A673 (cell line): ENCODE results near the gene ZYG11B. TPM values are rescaled to one million over a fixed set of nuclear protein-coding genes. Genes with fewer than 3 reads are reported as not detected.
"Not testable (repeated sequence)": the region's sequence is repeated elsewhere in the genome, so short reads cannot be mapped to it uniquely, and the experiment has no call there.

Experiments used
- BruUV-seq: library from RNA; stranded (reverse); fragments of 400-500 nt; replicated peaks from 2 replicates; lab custom pipeline; 2021; lab: Mats Ljungman, UMichigan
- CTCF ChIA-PET: fragments of 300-600 bp; sonication (Branson Sonifier 250); formaldehyde crosslinking; loops from one replicate; lab custom pipeline; 2022; ENCODE audit warnings: antibody characterized with exemption; lab: Charles Lee
- POLR2A ChIA-PET: fragments of 300-600 bp; sonication (Branson Sonifier 250); formaldehyde crosslinking; loops from one replicate; lab custom pipeline; 2022; ENCODE audit warnings: antibody characterized with exemption; ENCODE audit not compliant: low non-redundant PET; lab: Charles Lee
- DNase-seq: peaks from one replicate; pipeline ENCODE4 v3.0.0-alpha.2; 2015; ENCODE audit warnings: low spot score
- H3K27ac ChIP-seq: fragments of 200-600 bp; sonication (generic); 2 replicates; pipeline ENCODE4 v1.5.1; 2016; ENCODE audit warnings: mixed run types, low read depth, mild to moderate bottlenecking, mixed read lengths, antibody characterized with exemption, low read length; ENCODE audit not compliant: poor library complexity, severe bottlenecking
- H3K27me3 ChIP-seq: fragments of 200-600 bp; sonication (generic); replicated peaks from 2 replicates; pipeline ENCODE4 v1.6.1; 2017; ENCODE audit warnings: mixed run types, low read depth, mild to moderate bottlenecking, mixed read lengths, antibody characterized with exemption, low read length; ENCODE audit not compliant: insufficient read depth, poor library complexity
- H3K36me3 ChIP-seq: fragments of 200-600 bp; sonication (generic); 2 replicates; pipeline ENCODE4 v1.6.1; 2016; ENCODE audit warnings: mixed run types, mild to moderate bottlenecking, mixed read lengths, antibody characterized with exemption, low read length; ENCODE audit not compliant: insufficient read depth, poor library complexity, severe bottlenecking
- H3K4me1 ChIP-seq: fragments of 200-600 bp; sonication (generic); 2 replicates; pipeline ENCODE4 v1.6.1; 2017; ENCODE audit warnings: mixed run types, mild to moderate bottlenecking, mixed read lengths, antibody characterized with exemption, low read length; ENCODE audit not compliant: insufficient read depth, poor library complexity, severe bottlenecking
- H3K4me3 ChIP-seq: fragments of 200-600 bp; sonication (generic); 2 replicates; pipeline ENCODE4 v1.5.1; 2016; ENCODE audit warnings: low read depth, mixed run types, mild to moderate bottlenecking, mixed read lengths, low read length; ENCODE audit not compliant: poor library complexity, severe bottlenecking
- H3K9me3 ChIP-seq: fragments of 200-600 bp; sonication (generic); 2 replicates; pipeline ENCODE4 v1.6.1; 2016; ENCODE audit warnings: mixed run types, low read depth, mild to moderate bottlenecking, mixed read lengths, antibody characterized with exemption, low read length; ENCODE audit not compliant: poor library complexity, severe bottlenecking
- EZH2 ChIP-seq: fragments of 200-600 bp; sonication (generic); IDR thresholded peaks from 2 replicates; pipeline ENCODE4 v1.6.1; 2017; ENCODE audit warnings: borderline replicate concordance, low read depth, mild to moderate bottlenecking, mixed read lengths, antibody characterized with exemption, low read length; ENCODE audit not compliant: poor library complexity, severe bottlenecking
- intact Hi-C: fragments of 100-400 bp; cut with micrococcal nuclease; formaldehyde crosslinking; loops from one replicate; pipeline ENCODE4 v1.10.0; 2022; ENCODE audit not compliant: unreplicated experiment
- total RNA-seq: library from RNA; stranded (reverse); gene quantifications from 2 replicates; pipeline ENCODE4 v1.2.3, GENCODE V29; 2021
- TF ChIP-seq, protein P1 (sequence below): fragments of 300-800, 200-600 bp; sonication (generic); conservative IDR thresholded peaks from 2 replicates; pipeline ENCODE4 v1.5.1; 2017; ENCODE audit warnings: low read depth, mild to moderate bottlenecking, antibody characterized with exemption, low read length, moderate library complexity, mixed read lengths

ZYG11B gene
- total RNA-seq, 1 experiment from 2014 or later = 23.1 TPM

DNA sequence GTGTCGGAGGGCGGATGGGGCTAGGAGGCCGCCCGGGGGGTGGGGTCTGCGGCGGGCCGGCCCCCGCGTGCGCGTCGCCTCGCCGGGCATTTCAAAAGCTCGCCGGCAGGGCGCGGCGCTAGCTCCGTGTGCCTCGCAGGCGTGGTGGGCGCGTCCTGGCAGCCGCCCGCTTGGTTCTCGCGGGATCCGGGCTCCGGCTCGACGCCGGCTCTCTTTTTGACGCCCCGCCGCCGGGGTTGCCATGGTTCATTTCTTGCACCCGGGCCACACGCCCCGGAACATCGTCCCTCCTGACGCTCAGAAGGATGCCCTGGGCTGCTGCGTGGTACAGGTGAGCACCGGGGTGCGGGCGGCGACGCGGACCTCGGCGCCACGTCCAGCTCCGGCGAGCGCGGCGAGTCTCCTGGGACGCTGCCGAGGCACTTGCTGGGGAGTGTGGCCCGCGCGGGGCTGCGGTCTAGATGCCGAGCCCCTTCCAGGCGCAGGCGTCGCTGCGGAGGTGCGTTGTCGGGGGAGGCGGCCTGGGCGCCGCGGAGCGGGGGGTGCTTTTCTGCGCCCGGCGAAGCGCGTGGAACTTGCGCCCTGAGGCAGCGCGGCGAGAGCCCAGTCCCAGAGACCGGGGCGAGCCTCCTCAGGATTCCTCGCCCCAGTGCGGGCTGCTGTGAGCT is 116.5 kb downstream of the ZYG11B start, which contains the start of gene ZYG11A:
ZYG11A (plus strand) TSS at position 118 of the 668 bp plus-strand sequence; CDS start at position 242, 124 bp downstream.
- H3K9me3 ChIP-seq = no peaks in the 10 kb centered on the region
- POLR2A ChIA-PET = no interaction called here
- CTCF ChIA-PET = no interaction called here
- BruUV-seq = no TSS peak
- no peaks in the 10 kb centered on the region for H3K36me3 ChIP-seq
- peaks cover 6% of the 10 kb centered on the region for H3K4me1 ChIP-seq
- H3K4me3 ChIP-seq = peak within 1 kb of the TSS; percentile 32
- H3K27ac ChIP-seq = no peak within 1 kb of the TSS
- DNase-seq = peak; percentile 87
- TF ChIP-seq, protein P1, sequence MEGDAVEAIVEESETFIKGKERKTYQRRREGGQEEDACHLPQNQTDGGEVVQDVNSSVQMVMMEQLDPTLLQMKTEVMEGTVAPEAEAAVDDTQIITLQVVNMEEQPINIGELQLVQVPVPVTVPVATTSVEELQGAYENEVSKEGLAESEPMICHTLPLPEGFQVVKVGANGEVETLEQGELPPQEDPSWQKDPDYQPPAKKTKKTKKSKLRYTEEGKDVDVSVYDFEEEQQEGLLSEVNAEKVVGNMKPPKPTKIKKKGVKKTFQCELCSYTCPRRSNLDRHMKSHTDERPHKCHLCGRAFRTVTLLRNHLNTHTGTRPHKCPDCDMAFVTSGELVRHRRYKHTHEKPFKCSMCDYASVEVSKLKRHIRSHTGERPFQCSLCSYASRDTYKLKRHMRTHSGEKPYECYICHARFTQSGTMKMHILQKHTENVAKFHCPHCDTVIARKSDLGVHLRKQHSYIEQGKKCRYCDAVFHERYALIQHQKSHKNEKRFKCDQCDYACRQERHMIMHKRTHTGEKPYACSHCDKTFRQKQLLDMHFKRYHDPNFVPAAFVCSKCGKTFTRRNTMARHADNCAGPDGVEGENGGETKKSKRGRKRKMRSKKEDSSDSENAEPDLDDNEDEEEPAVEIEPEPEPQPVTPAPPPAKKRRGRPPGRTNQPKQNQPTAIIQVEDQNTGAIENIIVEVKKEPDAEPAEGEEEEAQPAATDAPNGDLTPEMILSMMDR = 0 out of 2 replicates have a peak, but pooled peaks have one; percentile 19
- TF ChIP-seq EZH2 = no peak
- H3K27me3 ChIP-seq = peaks cover 13% of the 10 kb centered on the region
- intact Hi-C loops = loop anchor here (10.0 kb wide), 1 partner anchor 342 kb away; no protein-coding TSS in a partner anchor

DNA sequence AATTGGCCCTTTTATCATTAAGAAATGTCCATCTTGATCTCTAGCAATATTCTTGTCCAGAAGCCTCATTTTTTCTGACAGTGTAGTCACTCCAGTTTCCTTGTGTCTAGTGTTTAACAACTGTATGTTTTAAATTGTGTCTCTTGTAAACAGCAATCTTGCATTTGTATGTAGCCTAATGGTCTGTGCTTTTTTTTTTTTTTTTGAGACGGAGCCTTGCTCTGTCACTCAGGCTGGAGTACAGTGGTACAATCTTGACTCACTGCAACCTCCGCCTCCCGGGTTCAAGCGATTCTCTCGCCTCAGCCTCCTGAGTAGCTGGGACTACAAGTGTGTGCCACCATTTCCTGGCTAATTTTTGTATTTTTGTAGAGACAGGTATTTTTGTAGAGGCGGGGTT is 118.9 kb downstream of the ZYG11B start:
- POLR2A ChIA-PET, DNase-seq, H3K27ac ChIP-seq, H3K4me3 ChIP-seq, H3K9me3 ChIP-seq, H3K4me1 ChIP-seq, CTCF ChIA-PET, H3K36me3 ChIP-seq, BruUV-seq: not testable (repeated sequence)
- intact Hi-C loops = loop anchor here (10.0 kb wide), 1 partner anchor 340 kb away; no protein-coding TSS in a partner anchor
- H3K27me3 ChIP-seq = peaks cover 13% of the 10 kb centered on the region

DNA sequence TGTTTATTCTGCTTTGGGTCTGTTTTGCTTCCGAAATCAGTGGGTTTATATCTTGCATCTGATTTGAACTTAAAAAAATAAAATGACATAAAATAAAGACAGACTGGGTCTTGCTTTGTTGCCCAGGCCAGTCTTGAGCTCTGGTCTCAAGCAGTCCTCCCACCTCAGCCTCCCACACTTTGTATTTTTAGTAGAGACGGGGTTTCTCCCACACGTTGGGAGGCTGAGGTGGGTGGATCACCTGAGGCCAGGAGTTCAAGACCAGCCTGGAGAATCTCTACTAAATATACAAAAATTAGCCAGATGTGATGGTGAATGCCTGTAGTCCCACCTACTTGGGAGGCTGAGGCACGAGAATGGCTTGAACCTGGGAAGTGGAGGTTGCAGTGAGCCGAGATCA is 122.2 kb downstream of the ZYG11B start:
- Histone ChIP-seq H3K4me3 (no peak overlapping the region), H3K4me1 (no peaks in the 10 kb centered on the region), H3K27ac (no peak overlapping the region), H3K36me3 (no peaks in the 10 kb centered on the region), H3K9me3 (no peaks in the 10 kb centered on the region), H3K27me3 (peaks cover 6% of the 10 kb centered on the region)
- intact Hi-C loops = loop anchor here (10.0 kb wide), 1 partner anchor 336 kb away; no protein-coding TSS in a partner anchor
- BruUV-seq = no TSS peak
- CTCF ChIA-PET = no interaction called here
- POLR2A ChIA-PET = no interaction called here
- no peak for TF ChIP-seq EZH2
- TF ChIP-seq, protein P1 = no peak
- DNase-seq = no peak
